Stimulated activated CD8-positive, alpha-beta memory T cell treated with anti-CD3 and anti-CD28 coated beads, Interleukin-4, amount 100 ng/mL, for 1 hour (primary cell): ENCODE measurements around the gene KIAA1210.

Experiments
- DNase-seq, 2 donors: peaks; one replicate each; pipeline ENCODE4 v3.0.0-alpha.2; 2020; ENCODE audit warnings: low read depth in 2 of 2, low spot score in 1 of 2

KIAA1210 gene

DNA sequence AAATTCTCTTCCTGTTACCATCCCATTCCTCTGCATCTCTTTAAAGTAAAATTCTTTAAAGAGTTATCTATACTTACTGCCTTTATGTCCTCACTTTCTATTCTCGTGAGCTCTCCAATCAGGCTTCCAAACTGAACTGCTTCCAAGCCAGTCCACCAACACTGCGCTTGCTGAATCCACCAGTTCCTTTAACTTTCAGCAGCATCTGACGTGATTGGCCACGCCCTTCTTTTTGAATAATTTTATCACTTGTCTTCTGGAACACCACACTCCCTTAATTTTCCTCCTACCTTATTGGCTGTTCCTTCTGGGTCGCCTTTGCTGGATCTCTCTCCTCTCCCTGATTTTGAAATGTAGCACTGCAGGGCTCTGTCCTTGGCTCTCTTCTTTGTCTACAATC is at the start of gene KIAA1210:
KIAA1210 (minus strand) TSS at position 163 of the 400 bp plus-strand sequence. CDS start 4,170 bp downstream, outside the sequence.
- DNase-seq: no peak

DNA sequence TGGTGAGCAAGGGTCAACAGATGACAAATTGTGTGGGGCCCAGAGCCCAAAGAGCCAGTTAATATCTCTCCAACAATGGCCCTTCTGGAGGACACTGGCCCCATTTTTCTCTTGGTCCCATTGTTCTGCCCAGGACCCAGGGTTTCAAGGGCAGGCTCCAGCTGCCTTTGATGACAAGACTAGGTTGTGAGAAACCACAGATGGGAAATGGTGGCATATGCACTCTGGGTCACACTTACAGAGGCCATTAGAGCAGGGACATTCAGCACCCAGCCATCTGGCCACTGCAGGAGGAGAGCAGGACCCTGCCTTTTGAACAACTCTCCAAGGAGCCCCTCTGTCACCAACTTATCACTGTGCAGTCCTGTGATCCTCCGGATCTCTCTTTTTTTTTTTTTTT is 49.7 kb upstream of the KIAA1210 start:
- no peak for DNase-seq

DNA sequence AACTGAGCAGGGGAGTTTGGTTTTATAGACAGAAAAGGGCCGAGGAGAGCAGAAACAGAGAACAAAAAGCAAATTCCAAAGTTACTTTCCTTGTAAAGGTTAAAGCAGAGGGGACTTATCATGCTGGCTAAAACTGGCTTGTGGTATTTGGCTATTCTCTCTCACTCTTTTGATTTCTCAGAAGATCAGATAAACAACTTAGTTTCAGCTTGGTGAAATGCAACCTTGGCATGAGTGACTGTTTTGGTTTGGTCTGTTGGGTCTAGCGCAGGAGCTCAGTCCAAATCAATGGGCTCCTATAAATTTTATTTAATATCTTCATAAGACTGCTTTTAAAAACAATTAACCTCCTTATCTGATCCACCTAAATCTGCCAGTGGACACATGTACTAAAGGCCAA is 47.3 kb upstream of the KIAA1210 start:
- DNase-seq: no peak

DNA sequence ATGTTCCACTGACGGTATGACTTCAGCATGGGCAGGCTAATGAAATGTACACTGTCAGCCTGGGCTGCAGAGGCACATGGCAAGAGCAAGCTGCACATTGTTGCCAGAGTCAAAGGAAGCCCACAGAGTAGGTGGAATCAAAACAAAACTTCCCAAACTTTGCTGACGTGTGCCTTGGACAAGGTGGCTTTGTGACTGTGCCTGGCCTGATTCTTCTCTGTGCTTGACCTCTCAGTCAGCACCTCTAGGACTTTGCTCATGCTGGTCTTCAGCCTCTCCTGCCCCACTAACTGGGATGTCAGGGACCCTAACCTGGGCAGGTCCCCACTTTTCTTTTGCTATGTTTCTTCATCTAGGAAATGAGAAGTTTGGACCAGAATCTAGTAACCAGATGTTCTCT is 40.5 kb upstream of the KIAA1210 start:
- DNase-seq: no peak

DNA sequence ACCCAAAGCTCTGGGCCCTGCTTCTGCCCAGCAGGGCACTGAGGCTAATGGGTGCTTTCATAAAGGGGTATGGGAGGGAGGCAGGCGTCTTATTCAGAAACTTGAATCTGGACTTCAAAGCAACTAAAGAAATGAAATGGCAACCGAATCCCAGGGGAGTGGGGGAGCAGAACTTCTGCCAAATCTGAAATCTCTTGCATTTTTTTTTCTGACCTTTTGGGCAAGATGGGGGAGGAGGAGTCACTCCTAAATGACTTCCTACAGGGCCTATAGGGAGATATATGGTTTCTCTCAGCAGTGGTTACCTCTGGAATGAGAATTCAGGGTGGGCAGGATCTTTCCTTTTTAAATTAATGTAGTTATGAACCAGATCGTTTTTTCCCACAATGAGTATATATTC is 30.6 kb upstream of the KIAA1210 start:
- DNase-seq: no peak

DNA sequence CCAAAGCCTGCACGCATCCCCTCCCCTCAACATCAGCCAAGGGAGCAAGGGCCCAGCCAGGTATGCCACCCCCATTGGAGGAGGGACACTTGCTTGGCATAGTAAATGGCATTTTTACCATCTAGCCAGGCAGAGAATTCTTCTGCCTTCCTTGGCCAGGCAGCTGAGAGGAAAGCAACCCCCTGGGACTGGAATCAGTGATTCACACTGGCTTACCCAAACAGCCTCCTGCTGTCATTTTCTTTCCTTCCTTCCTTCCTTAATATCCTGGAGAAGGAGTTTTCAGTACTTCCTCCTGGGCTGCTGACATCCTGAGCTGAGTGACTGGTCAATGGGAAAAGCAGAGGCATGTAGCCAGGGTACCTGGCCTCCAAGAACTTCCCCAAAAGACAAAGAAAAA is 28.6 kb upstream of the KIAA1210 start:
- no peak for DNase-seq

DNA sequence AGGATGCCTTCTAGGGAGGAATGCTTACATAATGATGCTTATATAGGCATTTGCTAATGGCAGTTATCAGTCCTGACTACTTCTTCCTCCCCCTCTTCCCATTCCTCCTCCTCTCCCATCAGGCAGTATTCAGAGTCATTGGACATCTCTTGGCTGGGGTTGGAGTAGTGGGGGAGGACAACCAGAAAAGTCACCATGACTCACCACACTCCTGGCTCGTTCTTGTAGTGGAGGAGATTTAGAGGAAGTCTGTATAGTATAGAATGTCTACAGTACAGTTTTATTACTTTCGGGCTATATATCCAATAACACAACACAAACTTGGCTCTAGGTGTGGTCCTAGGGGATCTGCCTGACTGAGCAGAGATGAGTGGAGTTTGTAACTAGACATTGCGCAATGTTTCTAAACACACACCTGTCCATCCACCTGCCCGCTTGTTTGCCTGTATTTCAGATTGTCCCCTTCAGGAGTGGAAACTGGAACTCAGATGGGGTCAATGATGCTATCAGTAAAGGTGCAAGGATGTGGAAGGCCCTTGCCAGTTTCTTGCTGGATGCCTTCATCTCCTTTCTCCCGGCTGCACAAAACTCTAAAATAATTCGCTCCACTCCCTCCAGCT is 27.9 kb upstream of the KIAA1210 start:
- no peak for DNase-seq

DNA sequence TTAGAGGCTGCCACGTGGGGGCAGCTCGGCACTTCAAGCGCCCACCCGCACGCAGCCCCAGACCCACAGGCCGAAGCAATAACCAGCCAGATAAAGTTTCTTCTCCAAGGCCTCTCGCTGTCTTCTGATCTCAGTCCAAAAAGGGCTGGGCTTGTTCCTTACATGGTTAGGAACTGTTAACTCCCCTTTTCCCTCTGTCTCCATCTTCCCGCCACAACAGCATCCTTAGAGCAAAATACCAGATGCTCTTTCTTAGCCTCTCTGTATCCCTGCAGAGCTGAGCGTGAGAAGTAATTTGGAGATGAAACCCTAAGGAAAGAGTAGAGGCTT is 23.4 kb upstream of the KIAA1210 start:
- DNase-seq: no peak

DNA sequence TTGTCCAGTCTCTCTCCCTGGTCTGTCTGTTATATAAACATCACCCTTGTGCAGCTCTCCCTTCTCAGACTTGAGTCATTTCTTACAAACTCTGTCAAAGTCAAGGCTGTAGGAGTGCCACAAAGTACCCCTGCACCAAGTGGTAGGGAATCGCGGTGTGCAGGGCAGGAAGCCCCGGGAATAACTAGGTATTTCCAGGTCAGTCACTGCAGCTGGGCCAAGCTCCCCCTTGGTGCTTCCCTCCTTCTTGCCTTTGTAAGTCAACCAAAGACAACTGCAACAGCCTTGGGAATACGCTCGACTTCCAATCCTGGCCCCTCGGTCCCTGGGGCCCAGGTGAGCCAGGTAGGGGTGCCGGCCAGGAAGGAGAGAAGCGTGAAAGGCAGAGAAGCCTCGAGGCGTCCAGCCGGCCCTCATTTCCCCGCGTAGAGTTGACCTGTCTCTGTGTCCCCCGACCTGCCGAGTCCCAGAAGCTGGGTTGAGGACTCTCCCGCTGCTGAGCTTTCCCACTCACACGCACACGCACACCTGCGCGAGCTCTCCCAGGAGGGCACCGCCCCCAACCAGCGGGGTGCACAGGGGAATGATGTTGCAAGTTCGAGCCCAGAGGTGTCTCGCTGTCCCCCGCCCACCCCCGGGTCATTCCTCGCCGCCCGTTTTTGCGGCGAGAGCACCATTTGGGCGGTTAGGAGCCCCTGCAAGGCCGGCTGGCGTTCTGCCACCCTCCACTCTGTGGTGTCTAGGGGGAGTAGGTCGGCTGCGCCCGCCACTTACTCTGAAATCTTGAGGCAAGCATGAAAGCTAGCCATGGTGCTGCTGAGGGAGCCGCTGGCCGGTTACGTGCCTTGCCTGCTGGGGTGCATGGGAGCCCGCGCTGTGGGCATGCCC is 22.8 kb upstream of the KIAA1210 start:
- DNase-seq: no peak

DNA sequence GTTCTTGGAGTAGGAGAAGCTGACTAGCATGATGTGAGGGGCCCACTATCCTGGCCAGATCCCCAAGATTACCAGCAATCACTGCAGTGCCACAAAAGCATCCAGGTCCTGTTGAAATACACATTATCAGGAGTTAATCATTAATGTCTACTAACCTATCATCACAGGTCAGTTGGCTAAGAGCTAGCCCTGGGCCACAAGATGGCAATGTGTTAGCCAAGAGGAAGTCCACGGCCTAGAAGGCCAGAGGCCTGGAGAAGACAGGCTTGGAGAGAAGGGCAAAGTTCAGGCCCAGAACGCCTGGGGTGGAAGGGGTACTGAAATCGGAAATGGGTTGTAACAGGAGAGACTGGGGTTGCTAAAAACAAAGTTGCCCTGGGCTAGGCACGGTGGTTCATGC is 19.9 kb upstream of the KIAA1210 start:
- no peak for DNase-seq

DNA sequence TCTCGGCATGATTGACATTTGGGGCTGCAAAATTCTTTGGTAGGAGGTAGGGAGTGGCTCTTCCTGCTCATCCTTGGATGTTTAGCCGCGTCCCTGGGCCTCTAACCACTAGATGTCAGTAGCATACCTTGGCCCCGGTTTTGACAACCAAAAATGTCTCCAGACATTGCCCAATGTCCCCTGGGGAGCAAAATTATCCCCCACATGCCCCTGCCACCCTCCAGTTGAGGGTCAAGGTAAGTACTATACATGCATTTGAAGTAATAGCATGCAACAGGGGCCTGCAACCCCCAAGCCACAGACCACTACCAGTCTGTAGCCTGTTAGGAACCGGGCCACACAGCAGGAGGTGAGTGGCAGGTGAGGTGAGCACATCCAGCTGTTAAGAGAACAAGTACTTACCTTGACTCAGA is 17.6 kb upstream of the KIAA1210 start:
- no peak for DNase-seq

DNA sequence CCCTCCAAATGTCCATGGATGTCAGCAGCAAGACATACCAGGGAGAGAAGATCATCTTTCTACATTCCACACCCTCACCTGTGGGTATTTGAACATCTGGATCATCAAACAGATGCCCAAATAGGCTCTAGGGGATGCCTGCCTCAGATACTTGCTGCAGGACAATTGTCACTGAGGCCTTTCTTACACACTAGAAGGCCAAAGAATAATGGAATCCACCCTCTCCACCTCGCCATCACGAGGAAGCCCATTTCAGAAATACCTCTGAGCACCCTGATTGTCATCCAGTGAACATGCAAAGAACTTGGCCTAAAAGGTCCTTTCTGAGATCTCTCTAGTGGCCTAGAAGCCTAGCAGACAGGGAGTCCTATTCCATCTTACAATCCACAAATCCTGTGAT is 6.9 kb upstream of the KIAA1210 start:
- no peak for DNase-seq

DNA sequence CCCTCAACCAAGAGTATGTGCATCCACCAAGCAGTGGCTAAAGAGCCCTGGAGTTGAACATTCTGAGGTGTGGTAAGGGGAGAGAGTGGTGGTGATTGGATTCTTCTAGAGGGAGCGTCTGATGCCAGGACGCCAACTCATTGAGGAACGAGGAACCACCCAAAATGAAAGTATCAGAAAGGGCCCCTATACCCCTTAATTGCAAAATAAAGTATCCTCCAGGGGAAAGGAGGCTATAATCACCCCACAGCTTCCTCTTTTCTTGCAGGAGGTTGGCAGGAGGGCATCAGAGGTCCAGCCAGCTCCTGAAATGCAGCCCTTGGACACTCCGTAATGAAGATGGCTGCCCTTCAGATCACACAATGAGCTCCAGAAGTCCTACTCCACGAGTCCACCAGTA is 5.3 kb upstream of the KIAA1210 start:
- DNase-seq: no peak

DNA sequence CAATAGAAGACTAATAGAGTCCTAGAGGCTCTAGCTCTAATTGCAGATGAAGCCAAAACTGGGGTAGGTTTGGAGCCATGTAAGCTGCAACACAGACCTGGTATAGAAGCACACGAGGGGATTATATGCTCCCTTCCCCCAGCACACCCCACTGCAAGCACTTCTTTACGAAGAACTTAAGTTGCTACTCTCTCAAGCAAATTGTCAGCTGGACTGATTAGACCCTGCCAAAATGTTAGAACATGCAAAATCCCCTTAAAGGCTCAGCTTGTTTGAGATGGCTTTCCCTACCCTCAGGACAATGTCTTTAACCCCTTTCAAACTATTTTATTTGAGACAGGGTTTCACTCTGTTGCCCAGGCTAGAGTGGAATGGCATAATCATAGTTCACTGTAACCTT is 4.7 kb upstream of the KIAA1210 start:
- no peak for DNase-seq

DNA sequence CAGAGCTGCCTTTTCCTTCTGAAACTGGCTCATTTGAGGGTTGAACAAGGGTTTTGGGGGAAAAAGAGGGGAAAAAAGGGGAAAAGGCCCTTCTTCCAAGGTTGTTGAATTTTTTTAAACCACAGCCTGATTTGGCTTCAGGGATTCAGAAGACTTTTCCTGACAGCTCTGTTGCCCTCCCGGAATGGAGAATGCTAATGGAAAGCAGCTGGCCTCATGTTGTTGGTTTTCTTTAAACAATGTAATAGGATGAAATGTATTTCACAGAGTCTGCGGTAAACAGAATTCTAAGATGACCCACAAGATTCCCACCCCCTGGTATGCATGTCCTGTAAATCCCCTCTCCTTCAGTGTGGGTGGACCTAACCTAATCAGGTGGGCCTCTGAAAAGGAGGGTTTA is 3.3 kb upstream of the KIAA1210 start:
- DNase-seq: no peak

DNA sequence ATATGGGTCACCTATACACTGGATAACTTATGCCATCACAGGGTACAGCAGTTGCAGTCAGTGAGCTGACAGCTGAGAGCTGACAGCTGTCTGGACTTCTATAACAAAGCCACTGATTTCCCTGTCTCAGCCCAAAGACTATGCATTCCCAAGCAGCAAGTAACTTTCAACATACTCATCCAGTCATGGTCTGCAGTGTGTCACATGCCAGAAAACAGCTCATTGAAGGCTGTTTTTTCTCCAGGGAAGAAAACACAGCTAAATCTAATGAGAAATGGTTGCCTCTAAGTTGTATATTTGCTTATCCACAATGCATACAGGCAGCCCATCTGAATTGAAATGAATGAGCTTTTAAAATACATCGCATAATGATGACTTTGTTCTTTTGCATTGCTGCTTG is 6.3 kb downstream of the KIAA1210 start:
- no peak for DNase-seq

DNA sequence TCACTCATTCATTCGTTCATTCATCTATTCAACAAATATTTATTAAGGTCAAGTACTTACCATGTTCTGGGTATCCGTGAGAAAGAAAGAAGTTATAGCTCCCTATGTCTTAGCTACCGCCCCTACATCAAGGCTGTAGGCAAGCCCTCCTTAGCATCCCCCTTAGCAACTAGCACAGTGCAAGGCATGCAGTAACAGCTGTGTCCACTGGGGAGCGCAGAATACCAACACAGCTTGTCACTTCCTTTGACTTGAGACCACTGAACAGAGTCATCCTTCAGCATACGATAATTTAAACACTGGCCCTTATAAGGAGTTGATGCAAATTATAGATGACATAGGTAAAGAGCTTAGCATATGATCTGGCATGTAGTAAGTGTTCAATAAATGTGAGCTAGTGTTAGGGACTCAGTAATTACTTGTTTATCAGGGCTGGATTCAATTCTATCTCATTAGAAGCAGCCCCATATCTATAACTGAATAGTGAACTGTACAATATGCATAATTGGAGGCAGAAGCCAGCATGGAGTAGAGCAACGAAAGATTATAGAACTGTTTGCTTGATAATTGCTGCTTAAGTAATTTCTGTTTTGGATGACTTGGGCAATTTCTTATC is 8.7 kb downstream of the KIAA1210 start:
- peak; percentile 2 to 9 for DNase-seq

DNA sequence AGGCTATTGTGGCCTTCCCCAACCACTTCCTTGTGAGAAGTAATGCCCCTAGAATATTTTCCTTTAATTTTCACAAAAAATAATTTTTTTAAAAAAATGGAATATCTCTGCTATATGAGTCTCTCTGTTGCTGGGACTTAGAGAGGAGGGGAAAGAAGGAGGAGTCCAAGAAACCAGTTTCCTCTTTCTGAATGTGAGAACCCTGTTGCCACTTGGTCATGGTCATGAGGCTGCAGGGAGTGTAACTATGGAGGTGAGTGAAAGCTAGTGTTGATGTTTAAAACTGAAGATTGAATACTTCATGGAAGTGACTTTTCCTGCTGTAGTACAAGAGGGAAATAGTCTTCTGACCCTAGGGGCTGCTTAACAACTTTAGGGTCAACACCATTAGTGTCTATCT is 20.4 kb downstream of the KIAA1210 start:
- no peak for DNase-seq

DNA sequence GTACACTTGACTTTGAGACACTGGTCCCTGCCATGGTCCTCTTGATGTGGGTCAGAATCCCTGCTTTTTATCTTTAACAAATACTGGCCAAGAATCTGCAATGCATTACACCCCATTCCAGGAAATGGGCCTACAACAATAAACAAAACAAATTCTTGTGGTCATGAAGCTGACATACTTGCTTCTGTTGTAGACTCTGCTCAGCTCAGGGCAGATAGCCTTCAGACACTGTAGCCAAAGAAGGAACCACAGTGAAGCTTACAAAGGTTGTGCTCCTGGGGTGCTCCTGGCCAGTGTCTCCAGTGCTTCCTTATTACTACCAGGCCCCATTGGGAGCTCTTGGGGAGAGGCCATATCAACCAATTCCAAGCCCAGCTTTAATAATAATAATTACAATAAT is 21.8 kb downstream of the KIAA1210 start:
- DNase-seq: no peak

DNA sequence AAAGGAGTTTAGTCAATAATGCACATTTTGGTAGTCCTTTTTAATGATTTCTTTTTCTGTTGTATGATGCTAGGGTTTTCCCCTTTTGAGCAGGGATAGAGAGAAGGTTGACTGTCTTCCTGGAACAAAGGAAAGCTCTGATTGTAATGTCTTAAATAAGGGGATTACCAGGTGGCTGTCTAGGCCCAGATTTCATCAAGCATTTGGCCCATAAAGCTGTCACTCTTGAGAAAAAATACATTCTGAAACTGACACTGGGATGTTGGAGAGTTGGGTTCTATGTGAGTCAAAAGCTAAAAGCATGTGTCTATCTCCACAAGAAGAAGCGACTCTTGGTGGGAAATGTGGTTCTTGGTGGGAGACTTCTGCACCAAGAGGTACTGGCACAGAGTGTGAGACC is 26.4 kb downstream of the KIAA1210 start:
- no peak for DNase-seq

DNA sequence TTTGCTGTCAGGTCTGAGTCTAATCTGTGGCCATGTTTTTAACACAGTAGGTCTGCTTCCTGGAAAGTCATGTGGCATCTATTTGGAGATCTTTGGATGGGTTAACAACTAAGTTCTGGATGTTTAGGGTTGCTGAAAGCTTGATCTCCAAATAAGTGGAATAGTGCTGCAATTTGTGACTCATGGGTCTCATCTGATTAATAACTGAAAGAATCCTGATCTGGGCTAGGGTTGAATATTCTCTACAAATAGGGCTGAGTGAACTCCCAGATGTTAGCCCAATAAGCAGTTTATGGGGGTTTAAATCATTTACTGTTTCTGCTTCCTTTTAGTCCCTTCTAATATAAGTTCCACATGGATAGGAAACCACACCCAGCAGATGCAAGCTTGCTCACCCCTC is 31.7 kb downstream of the KIAA1210 start:
- no peak for DNase-seq

DNA sequence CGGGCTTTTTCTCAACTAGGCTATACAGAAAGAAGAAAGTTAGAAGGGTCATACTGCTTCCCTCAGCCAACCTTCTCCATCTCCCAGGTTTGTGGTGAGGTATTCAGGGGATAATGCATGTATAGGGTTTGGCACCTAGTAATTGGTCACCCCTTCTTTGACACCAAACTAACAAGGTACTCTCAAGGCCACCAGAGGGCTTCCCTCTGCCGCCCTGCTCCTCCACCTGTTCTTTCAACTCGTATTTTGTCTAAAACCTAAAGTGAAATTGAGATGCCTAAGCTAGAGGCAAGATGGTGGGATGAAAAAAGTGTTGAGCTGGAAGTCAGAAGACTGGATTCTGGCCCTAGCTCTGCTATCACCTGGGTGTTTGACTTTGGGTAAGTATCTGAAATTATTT is 32.8 kb downstream of the KIAA1210 start:
- no peak for DNase-seq
